ENCODE data around the gene SPARC. TPM values are rescaled to one million over a fixed set of nuclear protein-coding genes. Genes with fewer than 3 reads are reported as not detected.

The SPARC gene
- total RNA-seq, 1 experiment from 2014 or later = not detected

- no peak for TF ChIP-seq CTCF (IDR thresholded peaks at IDR 0.05; ENCODE audit: unreplicated experiment)
- H3K4me3 Mint-ChIP-seq (ENCODE audit: low read depth, unreplicated experiment) = no peak overlapping the region
- CTCF ChIA-PET = interaction anchor here (0.6 kb wide), 1 partner anchor 12 kb away, joined by 4 read pairs; no protein-coding TSS in a partner anchor
- intact Hi-C loops (cut with micrococcal nuclease; ENCODE audit: unreplicated experiment) = no loop called here
- no peak overlapping the region for H3K27ac Mint-ChIP-seq (ENCODE audit: unreplicated experiment)
- H3K9me3 Mint-ChIP-seq (ENCODE audit: low read depth, unreplicated experiment) = no peaks in the 10 kb centered on the region
- no peak for DNase-seq
- H3K27me3 Mint-ChIP-seq (ENCODE audit: unreplicated experiment) = no peaks in the 10 kb centered on the region
- no TSS peak for BruUV-seq (replicated peaks)
- H3K36me3 Mint-ChIP-seq (ENCODE audit: insufficient read depth, unreplicated experiment) = no peaks in the 10 kb centered on the region
- peaks cover 20% of the 10 kb centered on the region for H3K4me1 Mint-ChIP-seq (ENCODE audit: low read depth, unreplicated experiment)
These were observed 9.9 kb upstream of the SPARC start for GRCh38 chr5:151696470-151697061.

GRCh38 chr5:151695464-151695863 lies 8.7 kb upstream of the SPARC start:
- Mint-ChIP-seq H3K4me1 (ENCODE audit: low read depth, unreplicated experiment) (peaks cover 14% of the 10 kb centered on the region), H3K4me3 (ENCODE audit: low read depth, unreplicated experiment) (no peak overlapping the region), H3K9me3 (ENCODE audit: low read depth, unreplicated experiment) (no peaks in the 10 kb centered on the region), H3K27ac (ENCODE audit: unreplicated experiment) (no peak overlapping the region), H3K36me3 (ENCODE audit: insufficient read depth, unreplicated experiment) (no peaks in the 10 kb centered on the region), H3K27me3 (ENCODE audit: unreplicated experiment) (no peaks in the 10 kb centered on the region)
- DNase-seq = no peak
- intact Hi-C loops (cut with micrococcal nuclease; ENCODE audit: unreplicated experiment) = no loop called here
- no peak for TF ChIP-seq CTCF (IDR thresholded peaks at IDR 0.05; ENCODE audit: unreplicated experiment)
- CTCF ChIA-PET = interaction anchor here (0.6 kb wide), 1 partner anchor 233 kb away, joined by 3 read pairs; no protein-coding TSS in a partner anchor
- BruUV-seq (replicated peaks) = no TSS peak

GRCh38 chr5:151694035-151694485 lies 7.3 kb upstream of the SPARC start:
- Mint-ChIP-seq H3K4me3 (ENCODE audit: low read depth, unreplicated experiment) (no peak overlapping the region), H3K36me3 (ENCODE audit: insufficient read depth, unreplicated experiment) (no peaks in the 10 kb centered on the region), H3K4me1 (ENCODE audit: low read depth, unreplicated experiment) (peaks cover 4% of the 10 kb centered on the region), H3K27me3 (ENCODE audit: unreplicated experiment) (no peaks in the 10 kb centered on the region), H3K27ac (ENCODE audit: unreplicated experiment) (no peak overlapping the region), H3K9me3 (ENCODE audit: low read depth, unreplicated experiment) (no peaks in the 10 kb centered on the region)
- TF ChIP-seq CTCF (IDR thresholded peaks at IDR 0.05; ENCODE audit: unreplicated experiment) = no peak
- DNase-seq = peak; percentile 13
- CTCF ChIA-PET = interaction anchor here (0.6 kb wide), 1 partner anchor 222 kb away, joined by 3 read pairs; no protein-coding TSS in a partner anchor
- intact Hi-C loops (cut with micrococcal nuclease; ENCODE audit: unreplicated experiment) = no loop called here
- BruUV-seq (replicated peaks) = no TSS peak

GRCh38 chr5:151692312-151692711 lies 5.6 kb upstream of the SPARC start:
- H3K4me3 Mint-ChIP-seq (ENCODE audit: low read depth, unreplicated experiment) = no peak overlapping the region
- CTCF ChIA-PET = no interaction called here

More at GRCh38 chr5:151692312-151692711, 5.6 kb upstream of the SPARC start:
- no peak for DNase-seq
- Mint-ChIP-seq H3K27ac (ENCODE audit: unreplicated experiment) (no peak overlapping the region), H3K4me1 (ENCODE audit: low read depth, unreplicated experiment) (no peaks in the 10 kb centered on the region), H3K36me3 (ENCODE audit: insufficient read depth, unreplicated experiment) (no peaks in the 10 kb centered on the region), H3K9me3 (ENCODE audit: low read depth, unreplicated experiment) (no peaks in the 10 kb centered on the region), H3K27me3 (ENCODE audit: unreplicated experiment) (no peaks in the 10 kb centered on the region)
- BruUV-seq (replicated peaks) = no TSS peak
- TF ChIP-seq CTCF (IDR thresholded peaks at IDR 0.05; ENCODE audit: unreplicated experiment) = no peak
- intact Hi-C loops (cut with micrococcal nuclease; ENCODE audit: unreplicated experiment) = no loop called here
